ENCODE data around the gene IL17RB.
A peak's percentile ranks its signal among the peaks of the same experiment; 100 is the strongest.

Gene IL17RB

GRCh38 chr3:53833053-53833645, 13.2 kb upstream of the IL17RB start:
- DNase-seq: no peak

- no peak for DNase-seq
Observed at GRCh38 chr3:53833700-53834099, 12.7 kb upstream of the IL17RB start.

- no peak for DNase-seq
Observed at GRCh38 chr3:53834429-53835095, 11.8 kb upstream of the IL17RB start.

GRCh38 chr3:53835257-53835656, 11.1 kb upstream of the IL17RB start:
- no peak for DNase-seq

GRCh38 chr3:53836084-53836872, 10.1 kb upstream of the IL17RB start:
- DNase-seq: no peak

- DNase-seq: no peak
Observed at GRCh38 chr3:53837331-53837730, 9.0 kb upstream of the IL17RB start.

GRCh38 chr3:53841296-53841695, 5.1 kb upstream of the IL17RB start:
- no peak for DNase-seq

- no peak for DNase-seq
Observed at GRCh38 chr3:53842436-53843194, 3.8 kb upstream of the IL17RB start.

- DNase-seq: no peak
Observed at GRCh38 chr3:53843195-53844177, 2.9 kb upstream of the IL17RB start.

GRCh38 chr3:53844262-53845102, 1.9 kb upstream of the IL17RB start:
- DNase-seq: no peak

GRCh38 chr3:53845103-53845880, 1.1 kb upstream of the IL17RB start:
- DNase-seq: peak; percentile 12

- DNase-seq: no peak
Observed at GRCh38 chr3:53845881-53846133, 561 bp upstream of the IL17RB start.

- DNase-seq: no peak
Observed at GRCh38 chr3:53846851-53847155, 435 bp downstream of the IL17RB start.

GRCh38 chr3:53849916-53850315, 3.5 kb downstream of the IL17RB start:
- DNase-seq: no peak

GRCh38 chr3:53850895-53851294, 4.5 kb downstream of the IL17RB start:
- peak; percentile 41 for DNase-seq

- no peak for DNase-seq
Observed at GRCh38 chr3:53856964-53857363, 10.6 kb downstream of the IL17RB start.

GRCh38 chr3:53858096-53858741, 11.9 kb downstream of the IL17RB start:
- DNase-seq: no peak

GRCh38 chr3:53859178-53859577, 12.8 kb downstream of the IL17RB start:
- no peak for DNase-seq

- DNase-seq: no peak
Observed at GRCh38 chr3:53860196-53860595, 13.8 kb downstream of the IL17RB start.

- no peak for DNase-seq
Observed at GRCh38 chr3:53862241-53862640, 15.9 kb downstream of the IL17RB start.
